Neutrophil (primary cell): ENCODE data around the gene POMP.
"Not testable (repeated sequence)": the region's sequence is repeated elsewhere in the genome, so short reads cannot be mapped to it uniquely, and the experiment has no call there.

Experiments used
- H3K27ac ChIP-seq: fragments of 200-600 bp; sonication (generic); 2 replicates; pipeline ENCODE4 v1.5.1; 2016; ENCODE audit warnings: mild to moderate bottlenecking, moderate library complexity
- H3K27me3 ChIP-seq: fragments of 200-600 bp; sonication (generic); 2 replicates; pipeline ENCODE4 v1.6.0; 2016; ENCODE audit warnings: mild to moderate bottlenecking
- H3K36me3 ChIP-seq: fragments of 200-600 bp; sonication (generic); 2 replicates; pipeline ENCODE4 v1.5.1; 2017
- H3K4me1 ChIP-seq, 2 experiments: fragments of 200-600 bp in 1 of 2; sonication (generic) in 1 of 2; 1 replicate in 1 of 2; 2 replicates in 1 of 2; pipeline versions ENCODE4 v1.5.1 to v1.6.1; 2013 to 2016; ENCODE audit warnings: low read depth in 1 of 2, low read length in 1 of 2, mild to moderate bottlenecking in 1 of 2, moderate library complexity in 1 of 2; ENCODE audit not compliant: control insufficient read depth in 1 of 2, insufficient read depth in 1 of 2
- H3K4me3 ChIP-seq, 2 experiments: fragments of 200-600 bp in 1 of 2; sonication (generic) in 1 of 2; 1 replicate in 1 of 2; 2 replicates in 1 of 2; pipeline ENCODE4 v1.5.1; 2013 to 2016; ENCODE audit warnings: low read depth in 1 of 2, low read length in 1 of 2, mild to moderate bottlenecking in 1 of 2, moderate library complexity in 1 of 2
- H3K9me3 ChIP-seq: fragments of 200-600 bp; sonication (generic); 2 replicates; pipeline ENCODE4 v1.5.1; 2016
- CTCF ChIP-seq: fragments of 200-600 bp; sonication (generic); IDR thresholded peaks from 2 replicates; pipeline ENCODE4 v1.5.1; 2016; ENCODE audit warnings: antibody characterized with exemption

Gene POMP

GRCh38 chr13:28680541-28680940 lies 21.6 kb downstream of the POMP start:
- Histone ChIP-seq H3K4me3 (no peak overlapping the region), H3K4me1 (no peaks in the 10 kb centered on the region), H3K27me3 (no peaks in the 10 kb centered on the region), H3K27ac (no peak overlapping the region), H3K9me3 (no peaks in the 10 kb centered on the region), H3K36me3 (peaks cover 54% of the 10 kb centered on the region)
- no peak for TF ChIP-seq CTCF

DNA sequence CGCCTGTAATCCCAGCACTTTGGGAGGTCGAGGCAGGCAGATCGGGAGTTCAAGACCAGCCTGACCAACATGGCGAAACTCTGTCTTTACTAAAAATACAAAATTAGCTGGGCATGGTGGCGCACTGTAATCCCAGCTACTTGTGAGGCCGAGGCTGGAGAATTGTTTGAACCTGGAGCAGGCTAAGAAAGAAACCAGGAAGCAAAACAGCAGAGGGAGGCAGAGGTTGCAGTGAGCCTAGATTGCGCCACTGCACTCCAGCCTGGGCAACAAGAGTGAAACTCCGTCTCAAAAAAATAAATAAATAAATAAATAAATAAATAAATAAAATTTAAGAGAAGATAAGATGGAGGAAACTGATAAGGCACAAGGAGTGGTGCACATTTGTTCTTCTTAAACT lies 24.2 kb downstream of the POMP start:
- not testable (repeated sequence) for H3K4me1 ChIP-seq, H3K9me3 ChIP-seq, H3K27me3 ChIP-seq, H3K4me3 ChIP-seq, H3K27ac ChIP-seq
- peaks cover 28% of the 10 kb centered on the region for H3K36me3 ChIP-seq

DNA sequence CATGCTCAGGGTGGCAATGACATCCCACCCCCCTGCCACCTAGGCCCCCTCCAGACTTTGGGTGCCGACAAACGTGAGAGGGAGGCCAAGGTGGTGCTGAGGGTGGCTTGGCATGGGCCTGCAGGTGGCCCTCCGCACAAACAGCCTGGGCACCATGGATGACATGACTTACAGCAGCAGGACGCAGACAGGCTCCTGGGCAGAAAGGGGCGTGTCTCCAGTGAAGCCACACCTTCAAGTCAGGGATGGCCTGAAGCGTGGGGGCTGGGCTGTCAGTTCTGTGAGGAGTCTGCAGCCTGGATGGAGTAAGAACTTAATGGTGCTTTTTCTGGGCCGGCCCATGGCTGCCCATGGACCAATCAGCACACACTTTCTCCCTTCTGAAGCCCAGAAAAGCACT lies 25.3 kb downstream of the POMP start:
- no peaks in the 10 kb centered on the region for H3K9me3 ChIP-seq
- H3K4me3 ChIP-seq = no peak overlapping the region
- peaks cover 18% of the 10 kb centered on the region for H3K36me3 ChIP-seq
- H3K27ac ChIP-seq = no peak overlapping the region
- no peaks in the 10 kb centered on the region for H3K4me1 ChIP-seq
- no peaks in the 10 kb centered on the region for H3K27me3 ChIP-seq
- no peak for TF ChIP-seq CTCF

DNA sequence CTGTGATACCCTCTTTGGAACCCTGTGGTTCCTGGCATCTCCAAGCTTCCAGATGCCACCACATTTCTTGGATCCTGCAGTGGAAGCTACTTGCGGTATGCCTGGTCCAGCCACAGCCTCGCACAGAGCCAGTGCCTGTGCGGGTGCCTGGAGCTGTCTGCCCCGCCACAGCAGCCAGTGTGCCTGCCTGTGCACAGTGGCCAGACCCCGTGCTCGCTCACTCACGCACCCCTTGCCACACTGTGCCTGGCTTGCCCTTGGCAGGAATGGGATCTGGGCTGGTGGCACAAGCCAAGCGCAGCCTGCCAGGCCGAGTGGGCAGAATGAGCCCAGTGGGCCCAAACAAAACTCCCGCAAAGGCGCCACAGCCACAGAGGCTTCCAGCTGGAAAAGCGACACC lies 26.2 kb downstream of the POMP start:
- Histone ChIP-seq H3K4me3 (no peak overlapping the region), H3K36me3 (peaks cover 9% of the 10 kb centered on the region), H3K27me3 (no peaks in the 10 kb centered on the region), H3K27ac (no peak overlapping the region), H3K4me1 (no peaks in the 10 kb centered on the region), H3K9me3 (no peaks in the 10 kb centered on the region)
- no peak for TF ChIP-seq CTCF

DNA sequence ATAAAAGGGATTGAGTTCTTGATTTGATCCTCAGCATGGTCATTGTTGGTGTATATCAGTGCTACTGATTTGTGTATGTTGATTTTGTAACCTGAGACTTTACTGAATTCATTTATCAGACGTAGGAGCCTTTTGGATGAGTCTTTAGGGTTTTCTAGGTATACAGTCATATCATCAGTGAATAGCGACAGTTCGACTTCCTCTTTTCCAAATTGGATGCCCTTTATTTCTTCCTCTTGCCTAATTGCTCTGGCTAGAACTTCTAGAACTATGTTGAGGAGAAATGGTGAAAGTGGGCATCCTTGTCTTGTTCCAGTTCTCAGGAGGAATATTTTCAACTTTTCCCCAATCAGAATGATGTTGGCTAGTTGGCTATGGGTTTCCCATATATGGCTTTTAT lies 27.0 kb downstream of the POMP start:
- Histone ChIP-seq H3K9me3 (no peaks in the 10 kb centered on the region), H3K4me1 (no peaks in the 10 kb centered on the region), H3K4me3 (no peak overlapping the region), H3K36me3 (peaks cover 1% of the 10 kb centered on the region), H3K27me3 (no peaks in the 10 kb centered on the region), H3K27ac (no peak overlapping the region)
- no peak for TF ChIP-seq CTCF

GRCh38 chr13:28693605-28694491 lies 34.9 kb downstream of the POMP start:
- not testable (repeated sequence) for H3K27me3 ChIP-seq, H3K4me3 ChIP-seq

More at GRCh38 chr13:28693605-28694491, 34.9 kb downstream of the POMP start:
- H3K36me3 ChIP-seq, H3K27ac ChIP-seq, H3K4me1 ChIP-seq, H3K9me3 ChIP-seq: not testable (repeated sequence)
